ENCODE measurements around the gene DPYD.

DPYD gene

DNA sequence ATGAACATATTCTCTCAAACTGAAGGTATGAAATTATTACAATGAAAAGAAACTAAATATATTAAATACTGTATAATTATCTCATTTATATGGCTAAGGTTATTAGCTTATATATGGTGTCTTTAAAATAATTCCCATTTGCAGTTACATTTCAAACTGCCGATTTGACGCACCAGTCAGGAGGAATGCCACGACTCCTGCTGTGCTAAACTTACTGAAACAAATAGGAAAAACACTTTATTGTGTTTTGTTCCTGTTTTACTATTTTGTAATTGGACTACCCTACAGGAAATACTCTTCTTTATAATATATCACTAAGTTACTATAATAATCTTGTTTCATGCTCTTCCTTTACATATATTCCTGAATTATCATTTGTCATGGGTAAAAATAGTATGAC is 117.8 kb downstream of the DPYD start:
- H3K36me3 Mint-ChIP-seq (ENCODE audit: low read depth), result peaks cover 7% of the 10 kb centered on the region
- DNase-seq (no peak), ATAC-seq (no peak)
- no peak overlapping the region for H3K27ac Mint-ChIP-seq
- H3K4me3 Mint-ChIP-seq, result no peak overlapping the region
- H3K27me3 Mint-ChIP-seq, result no peaks in the 10 kb centered on the region
- H3K9me3 Mint-ChIP-seq, result no peaks in the 10 kb centered on the region
- H3K4me1 Mint-ChIP-seq, result peaks cover 4% of the 10 kb centered on the region

DNA sequence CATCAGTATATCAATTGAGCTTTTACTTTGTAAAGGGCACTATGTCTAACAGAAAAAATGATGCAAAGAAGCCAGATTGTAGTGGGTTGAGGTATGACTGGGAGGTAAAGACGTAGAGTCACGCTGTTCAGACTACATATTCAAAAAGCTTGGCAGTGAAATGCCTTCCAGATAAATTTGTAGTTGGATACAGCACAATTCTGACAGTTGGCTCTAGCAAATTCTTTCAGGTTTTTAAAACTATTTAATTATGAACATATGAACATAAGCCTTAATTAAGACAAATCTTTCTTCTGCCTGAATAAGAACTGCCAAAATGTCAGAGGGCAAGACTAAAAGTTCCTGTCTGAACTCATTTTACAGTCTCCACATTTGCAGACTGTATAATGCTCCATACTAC is 118.8 kb downstream of the DPYD start:
- DNase-seq, result no peak
- Mint-ChIP-seq H3K9me3 (no peaks in the 10 kb centered on the region), H3K4me3 (no peak overlapping the region), H3K27ac (no peak overlapping the region), H3K4me1 (peaks cover 9% of the 10 kb centered on the region), H3K27me3 (no peaks in the 10 kb centered on the region), H3K36me3 (ENCODE audit: low read depth) (peaks cover 7% of the 10 kb centered on the region)
- ATAC-seq, result no peak

DNA sequence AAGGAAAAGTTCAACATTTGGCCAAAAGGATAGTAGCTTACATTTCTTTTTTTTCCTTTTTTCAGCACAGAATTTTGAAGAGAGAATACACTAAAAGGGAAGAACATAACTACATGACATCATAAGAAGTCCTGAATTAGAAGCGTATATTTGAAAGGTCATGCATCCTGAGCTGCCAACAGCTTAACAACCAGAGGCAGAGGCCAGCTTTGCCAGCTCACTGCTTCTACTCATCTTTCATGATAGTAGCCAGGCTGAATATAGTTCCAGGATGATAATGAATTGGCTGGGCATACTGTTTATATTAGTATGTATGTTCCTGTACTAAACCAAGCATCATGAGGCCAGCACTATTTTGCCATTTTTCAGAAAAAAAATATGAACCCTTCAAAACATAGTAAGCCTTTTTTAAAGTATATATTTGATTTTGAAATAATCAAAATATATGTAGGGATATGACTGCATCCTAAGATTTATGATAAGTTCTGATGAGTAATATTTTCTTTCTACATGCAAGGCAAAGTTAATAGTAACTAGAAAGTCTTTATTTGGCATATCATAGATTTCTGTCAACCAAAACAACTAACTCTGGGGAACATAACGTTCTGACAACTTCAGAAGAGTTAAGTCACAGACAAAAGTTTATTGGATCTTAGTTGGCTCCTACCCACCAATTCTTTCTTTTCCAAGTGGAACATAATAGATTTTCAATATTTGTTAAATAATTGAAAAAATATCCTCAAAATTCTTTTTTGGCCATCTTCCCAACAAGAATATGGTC is 123.2 kb downstream of the DPYD start:
- Mint-ChIP-seq H3K4me3 (no peak overlapping the region), H3K4me1 (peaks cover 16% of the 10 kb centered on the region), H3K9me3 (no peaks in the 10 kb centered on the region), H3K27ac (no peak overlapping the region), H3K27me3 (no peaks in the 10 kb centered on the region), H3K36me3 (ENCODE audit: low read depth) (peaks cover 7% of the 10 kb centered on the region)
- no peak for ATAC-seq
- no peak for DNase-seq

DNA sequence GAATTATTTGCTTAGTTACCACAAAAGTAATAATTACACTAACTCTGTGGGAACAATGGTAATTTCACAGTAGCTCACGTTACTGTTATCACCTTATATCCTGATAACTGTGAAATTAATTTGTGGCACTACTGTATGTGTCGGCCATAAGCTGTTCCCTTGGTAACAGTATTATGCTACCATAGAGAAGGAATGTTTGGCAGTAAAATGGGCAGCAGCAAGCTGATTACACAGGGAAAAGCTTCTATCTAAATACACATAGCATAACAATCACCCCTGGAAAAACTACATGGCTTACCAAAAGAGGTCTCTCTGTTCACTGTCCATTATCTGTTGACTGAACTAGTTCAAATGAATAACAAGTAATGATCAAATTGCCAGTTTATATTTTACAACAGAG is 124.1 kb downstream of the DPYD start:
- H3K27me3 Mint-ChIP-seq, result no peaks in the 10 kb centered on the region
- H3K9me3 Mint-ChIP-seq, result no peaks in the 10 kb centered on the region
- H3K36me3 Mint-ChIP-seq (ENCODE audit: low read depth), result peaks cover 7% of the 10 kb centered on the region
- no peak for DNase-seq
- H3K4me3 Mint-ChIP-seq, result no peak overlapping the region
- no peak for ATAC-seq
- H3K27ac Mint-ChIP-seq, result no peak overlapping the region
- peaks cover 22% of the 10 kb centered on the region for H3K4me1 Mint-ChIP-seq

DNA sequence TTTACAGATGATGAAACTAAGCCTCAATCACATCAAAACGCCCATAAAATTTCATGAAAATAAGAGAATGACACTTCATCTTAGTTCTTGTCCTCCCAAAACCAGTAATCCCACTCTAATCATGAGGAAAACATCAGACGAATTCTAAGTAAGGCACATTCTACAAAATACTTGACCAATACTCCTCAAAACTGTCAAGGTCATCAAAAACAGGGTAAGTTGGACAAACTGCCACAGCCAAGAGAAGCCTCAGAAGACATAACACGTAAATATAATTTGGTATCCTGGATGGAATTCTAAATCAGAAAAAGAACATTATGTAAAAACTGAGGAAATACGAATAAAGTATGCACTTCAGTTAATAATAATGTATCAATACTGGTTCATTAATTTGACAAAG is 128.2 kb downstream of the DPYD start:
- H3K27me3 Mint-ChIP-seq, result no peaks in the 10 kb centered on the region
- H3K4me3 Mint-ChIP-seq, result no peak overlapping the region
- H3K27ac Mint-ChIP-seq, result peak overlapping the region; percentile 40
- no peaks in the 10 kb centered on the region for H3K9me3 Mint-ChIP-seq
- no peak for ATAC-seq
- DNase-seq, result no peak
- H3K36me3 Mint-ChIP-seq (ENCODE audit: low read depth), result peaks cover 1% of the 10 kb centered on the region
- peaks cover 51% of the 10 kb centered on the region for H3K4me1 Mint-ChIP-seq

DNA sequence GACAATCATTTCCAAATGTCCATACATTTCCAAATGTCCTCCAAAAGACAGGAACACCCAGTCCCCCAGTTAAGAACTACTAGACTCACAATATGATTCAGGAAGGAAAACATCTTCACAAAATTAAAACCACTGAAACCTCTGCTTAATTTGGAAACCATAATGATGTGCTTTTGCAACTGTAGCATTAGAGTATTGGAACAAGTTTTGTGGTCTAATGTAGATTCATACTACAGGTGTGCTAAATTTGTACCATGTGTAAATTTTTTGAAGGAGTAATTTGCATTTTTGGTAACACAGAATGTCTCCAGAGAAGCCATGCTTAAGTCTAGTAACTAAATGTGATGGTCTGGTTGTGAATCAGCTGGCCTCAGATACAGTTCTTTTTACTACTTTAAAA is 129.6 kb downstream of the DPYD start:
- Mint-ChIP-seq H3K4me3 (no peak overlapping the region), H3K4me1 (peaks cover 47% of the 10 kb centered on the region), H3K9me3 (no peaks in the 10 kb centered on the region), H3K36me3 (ENCODE audit: low read depth) (peaks cover 1% of the 10 kb centered on the region), H3K27me3 (no peaks in the 10 kb centered on the region), H3K27ac (peak overlapping the region; percentile 58)
- no peak for DNase-seq
- ATAC-seq, result peak; percentile 90

DNA sequence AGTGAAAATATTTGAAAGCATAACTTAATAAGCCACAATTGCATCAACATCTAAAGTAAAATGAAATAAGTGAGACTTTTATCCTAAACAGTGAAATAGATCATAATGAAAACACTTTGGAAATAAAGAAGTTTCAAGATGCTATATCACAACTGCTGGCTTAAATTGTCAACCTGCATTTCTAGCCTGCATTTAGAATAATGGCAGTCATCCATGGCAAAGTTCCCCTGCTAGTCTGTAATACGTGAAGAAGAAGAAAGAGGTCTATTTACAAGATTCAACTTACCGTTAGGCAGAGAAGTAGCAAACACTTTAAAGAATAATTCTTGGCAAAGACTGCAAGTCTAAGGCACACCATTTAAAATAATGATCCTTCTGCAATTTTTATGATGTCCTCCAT is 133.6 kb downstream of the DPYD start:
- Mint-ChIP-seq H3K4me3 (no peak overlapping the region), H3K27ac (no peak overlapping the region), H3K4me1 (peaks cover 39% of the 10 kb centered on the region), H3K27me3 (no peaks in the 10 kb centered on the region), H3K9me3 (no peaks in the 10 kb centered on the region), H3K36me3 (ENCODE audit: low read depth) (peaks cover 3% of the 10 kb centered on the region)
- no peak for DNase-seq
- no peak for ATAC-seq

DNA sequence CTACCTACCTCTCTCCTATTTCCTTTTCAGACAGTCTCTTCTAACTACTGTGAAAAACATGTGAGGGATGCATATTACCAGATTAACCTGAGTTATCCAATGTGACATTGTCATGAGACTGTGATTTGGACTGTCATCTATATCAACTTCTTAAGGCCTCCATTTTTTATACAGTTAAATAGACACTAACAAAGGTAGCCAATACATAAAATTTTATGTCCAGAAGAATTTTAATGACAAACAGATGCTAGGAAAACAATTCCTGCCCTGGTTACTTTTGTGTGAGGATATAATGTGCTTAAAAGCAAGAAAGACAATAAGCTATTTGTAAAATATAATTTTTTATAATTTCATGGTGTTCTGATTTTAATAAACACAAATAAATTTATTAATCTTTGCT is 136.2 kb downstream of the DPYD start:
- H3K27me3 Mint-ChIP-seq, result no peaks in the 10 kb centered on the region
- H3K4me1 Mint-ChIP-seq, result peaks cover 26% of the 10 kb centered on the region
- peaks cover 1% of the 10 kb centered on the region for H3K36me3 Mint-ChIP-seq (ENCODE audit: low read depth)
- DNase-seq (no peak), ATAC-seq (no peak)
- H3K27ac Mint-ChIP-seq, result no peak overlapping the region
- H3K4me3 Mint-ChIP-seq, result no peak overlapping the region
- no peaks in the 10 kb centered on the region for H3K9me3 Mint-ChIP-seq

DNA sequence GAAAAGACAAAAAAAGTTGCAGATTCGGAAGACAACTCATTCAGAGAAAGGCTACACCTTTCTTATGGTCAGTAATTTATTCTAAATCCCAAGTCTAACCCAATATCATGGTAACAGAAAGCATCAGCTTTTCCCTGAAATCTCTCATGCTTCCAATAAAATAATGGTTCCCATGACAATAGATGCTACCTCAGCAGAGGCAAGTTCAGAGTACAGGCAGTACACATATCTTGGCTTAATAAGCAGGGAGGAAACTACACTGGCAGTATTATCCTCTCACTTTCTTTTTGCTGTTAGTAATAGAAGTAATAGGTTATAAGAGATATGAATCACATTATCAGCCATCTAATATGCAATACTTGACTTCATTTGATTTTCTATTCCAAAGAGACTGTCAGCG is 137.1 kb downstream of the DPYD start:
- Mint-ChIP-seq H3K4me3 (no peak overlapping the region), H3K36me3 (ENCODE audit: low read depth) (peaks cover 1% of the 10 kb centered on the region), H3K4me1 (peaks cover 17% of the 10 kb centered on the region), H3K27ac (no peak overlapping the region), H3K27me3 (no peaks in the 10 kb centered on the region), H3K9me3 (no peaks in the 10 kb centered on the region)
- DNase-seq, result no peak
- ATAC-seq, result no peak

DNA sequence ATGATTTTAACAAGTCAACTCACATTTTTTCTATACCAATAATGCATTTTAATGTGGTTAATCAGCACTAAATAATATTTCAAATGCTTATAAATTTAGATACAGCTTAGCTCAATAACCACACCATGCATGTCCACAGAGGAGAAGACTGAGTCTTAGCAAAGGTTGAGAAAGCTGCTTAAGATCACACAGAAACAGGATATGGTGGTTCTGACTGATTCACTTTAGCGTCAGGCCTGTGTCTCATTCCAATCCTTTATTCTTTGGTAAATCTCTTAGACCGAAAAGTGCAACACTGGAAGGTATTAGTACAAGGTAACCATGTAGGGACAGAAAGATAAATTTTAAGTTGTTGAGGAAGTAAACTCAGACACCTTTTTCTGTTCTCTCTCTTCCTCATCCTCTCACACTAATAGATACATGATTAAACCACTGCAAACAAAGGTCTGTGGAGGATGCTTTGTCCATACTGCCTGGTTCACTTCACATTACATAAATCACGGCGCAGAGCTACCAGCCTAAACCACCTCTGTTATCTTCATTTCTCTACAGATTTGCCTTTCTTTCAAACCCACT is 139.0 kb downstream of the DPYD start:
- H3K4me1 Mint-ChIP-seq, result peaks cover 13% of the 10 kb centered on the region
- peaks cover 3% of the 10 kb centered on the region for H3K36me3 Mint-ChIP-seq (ENCODE audit: low read depth)
- no peaks in the 10 kb centered on the region for H3K9me3 Mint-ChIP-seq
- no peak overlapping the region for H3K27ac Mint-ChIP-seq
- DNase-seq (no peak), ATAC-seq (peak; percentile 72)
- H3K27me3 Mint-ChIP-seq, result no peaks in the 10 kb centered on the region
- H3K4me3 Mint-ChIP-seq, result no peak overlapping the region

DNA sequence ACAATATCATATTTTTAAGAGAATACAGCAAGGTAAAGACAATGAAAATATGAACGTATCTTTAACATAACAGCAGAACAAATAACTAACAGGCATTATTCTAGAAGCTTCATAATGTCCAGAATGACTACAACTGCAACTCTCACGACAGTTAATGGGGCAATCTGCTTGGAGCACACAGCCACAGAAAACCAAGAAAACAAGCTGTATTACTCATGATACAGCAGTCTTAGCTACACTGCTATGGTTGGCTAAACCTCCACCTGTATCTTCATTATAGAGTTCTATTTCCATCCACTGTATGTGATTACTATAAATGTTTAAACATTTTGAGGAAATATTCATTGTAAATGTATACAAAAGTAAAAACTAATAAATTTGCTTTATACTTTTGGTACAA is 139.9 kb downstream of the DPYD start:
- H3K36me3 Mint-ChIP-seq (ENCODE audit: low read depth), result peaks cover 6% of the 10 kb centered on the region
- ATAC-seq, result no peak
- no peak overlapping the region for H3K4me3 Mint-ChIP-seq
- no peak overlapping the region for H3K27ac Mint-ChIP-seq
- no peaks in the 10 kb centered on the region for H3K27me3 Mint-ChIP-seq
- no peak for DNase-seq
- H3K4me1 Mint-ChIP-seq, result peaks cover 13% of the 10 kb centered on the region
- H3K9me3 Mint-ChIP-seq, result no peaks in the 10 kb centered on the region

DNA sequence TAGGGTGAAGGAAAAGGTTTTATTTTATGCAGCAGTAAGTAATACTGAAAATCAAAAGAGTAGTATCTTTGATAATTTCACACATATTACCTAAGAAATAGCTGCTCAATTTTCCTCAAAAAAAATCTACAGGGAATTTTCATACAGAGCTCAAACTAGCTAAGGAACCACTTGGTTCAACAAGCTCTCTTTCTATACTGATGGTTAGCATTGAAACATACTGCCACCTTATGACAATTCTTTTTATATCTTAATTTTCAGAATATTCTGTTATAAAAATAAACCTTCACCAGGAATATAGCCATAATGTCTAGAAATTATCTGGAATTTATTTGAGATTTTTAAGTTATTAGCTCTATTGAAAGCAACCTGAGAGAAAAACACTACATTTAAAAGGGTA is 142.1 kb downstream of the DPYD start:
- no peak for DNase-seq
- Mint-ChIP-seq H3K4me1 (peaks cover 13% of the 10 kb centered on the region), H3K27ac (no peak overlapping the region), H3K9me3 (no peaks in the 10 kb centered on the region), H3K27me3 (no peaks in the 10 kb centered on the region), H3K4me3 (no peak overlapping the region), H3K36me3 (ENCODE audit: low read depth) (peaks cover 5% of the 10 kb centered on the region)
- ATAC-seq, result no peak

DNA sequence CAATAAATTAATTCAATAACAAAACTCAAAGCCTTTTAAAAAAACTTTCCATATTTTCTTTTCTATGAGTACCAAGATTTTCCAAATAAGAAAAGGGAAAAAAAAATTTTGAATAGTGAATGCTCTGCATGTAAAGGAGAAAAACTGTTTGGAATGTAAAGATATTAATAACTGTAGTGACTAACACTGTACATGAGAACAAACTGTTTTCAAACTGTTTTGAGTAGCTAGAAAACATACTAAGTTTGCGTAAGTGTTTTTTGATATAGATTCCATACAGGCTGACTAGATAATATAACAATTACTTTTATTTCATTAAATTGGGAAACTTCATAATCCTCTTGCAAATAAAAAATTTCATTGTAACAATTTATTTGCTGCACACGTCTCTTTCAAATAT is 150.5 kb downstream of the DPYD start:
- peaks cover 2% of the 10 kb centered on the region for H3K36me3 Mint-ChIP-seq (ENCODE audit: low read depth)
- ATAC-seq (no peak), DNase-seq (no peak)
- no peaks in the 10 kb centered on the region for H3K4me1 Mint-ChIP-seq
- no peak overlapping the region for H3K27ac Mint-ChIP-seq
- no peaks in the 10 kb centered on the region for H3K9me3 Mint-ChIP-seq
- no peaks in the 10 kb centered on the region for H3K27me3 Mint-ChIP-seq
- no peak overlapping the region for H3K4me3 Mint-ChIP-seq

DNA sequence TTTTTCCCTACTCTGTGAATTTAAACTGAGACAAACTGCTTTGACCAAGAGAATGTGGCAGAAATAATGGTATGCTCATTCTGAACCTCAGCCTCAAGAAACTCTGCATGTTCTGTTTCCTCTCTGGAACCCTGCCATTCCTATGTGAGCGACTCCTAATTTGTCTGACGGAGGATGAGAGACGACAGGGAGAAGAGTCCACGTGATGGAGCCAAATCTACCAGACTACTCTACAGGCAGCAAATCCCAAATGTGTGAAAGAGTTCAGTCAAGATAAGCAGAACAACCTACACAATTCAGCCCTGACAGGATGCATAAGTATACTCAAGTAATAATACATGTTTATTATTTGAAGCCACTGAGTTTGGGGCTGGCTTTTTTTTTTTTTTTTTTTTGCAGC is 153.5 kb downstream of the DPYD start:
- Mint-ChIP-seq H3K27me3 (no peaks in the 10 kb centered on the region), H3K36me3 (ENCODE audit: low read depth) (peaks cover under 1% of the 10 kb centered on the region), H3K9me3 (no peaks in the 10 kb centered on the region), H3K4me3 (no peak overlapping the region), H3K27ac (no peak overlapping the region), H3K4me1 (peaks cover 3% of the 10 kb centered on the region)
- DNase-seq, result no peak
- no peak for ATAC-seq

DNA sequence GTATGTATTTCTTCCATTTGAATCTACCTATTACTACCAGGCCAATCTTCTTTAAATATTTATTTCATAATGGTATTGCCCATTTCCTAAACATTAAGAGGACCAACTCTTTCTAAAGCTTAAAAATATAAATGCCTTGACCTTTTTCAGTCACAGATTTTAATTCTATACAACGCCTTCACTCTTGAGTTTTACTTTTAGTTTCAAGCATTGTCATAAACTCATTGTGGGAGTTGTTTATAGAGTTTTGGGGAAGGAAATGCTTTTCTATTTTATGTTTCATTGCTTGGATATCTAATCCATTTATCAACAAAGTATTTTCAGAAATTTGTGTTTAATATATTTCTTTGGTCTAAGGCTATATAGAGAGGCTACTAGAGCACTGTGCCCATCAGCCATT is 155.8 kb downstream of the DPYD start:
- H3K9me3 Mint-ChIP-seq, result peaks cover 8% of the 10 kb centered on the region
- H3K4me1 Mint-ChIP-seq, result peaks cover 3% of the 10 kb centered on the region
- H3K27me3 Mint-ChIP-seq, result no peaks in the 10 kb centered on the region
- ATAC-seq, result no peak
- peaks cover 10% of the 10 kb centered on the region for H3K36me3 Mint-ChIP-seq (ENCODE audit: low read depth)
- no peak overlapping the region for H3K27ac Mint-ChIP-seq
- DNase-seq, result no peak
- H3K4me3 Mint-ChIP-seq, result no peak overlapping the region

Data from activated naive CD8-positive, alpha-beta T cell treated with anti-CD3 and anti-CD28 coated beads, Interleukin-2, amount 50 U/mL, for 24 hours (primary cell).